Camera-type eye (tissue), 1 donor: Measurements from ENCODE around the gene C1orf50. TPM values are rescaled to one million over a fixed set of nuclear protein-coding genes. Genes with fewer than 3 reads are reported as not detected.

Experiments
- total RNA-seq: library from RNA; depleted of rRNA; stranded (reverse); fragments of >200 nt; gene quantifications from one replicate; pipeline ENCODE4 v1.2.3, GENCODE V29; 2014

The C1orf50 gene
- total RNA-seq: 7.8 TPM

GRCh38 chr1:42766741-42767509, at the start of gene C1orf50, which contains the start of gene P3H1:
Gene C1orf50, plus strand, starts transcription at chr1:42767249. Its CDS starts 63 bp downstream, at chr1:42767312.
Gene P3H1, minus strand, starts transcription at chr1:42767028. Its CDS starts 57 bp downstream, at chr1:42766971.

DNA sequence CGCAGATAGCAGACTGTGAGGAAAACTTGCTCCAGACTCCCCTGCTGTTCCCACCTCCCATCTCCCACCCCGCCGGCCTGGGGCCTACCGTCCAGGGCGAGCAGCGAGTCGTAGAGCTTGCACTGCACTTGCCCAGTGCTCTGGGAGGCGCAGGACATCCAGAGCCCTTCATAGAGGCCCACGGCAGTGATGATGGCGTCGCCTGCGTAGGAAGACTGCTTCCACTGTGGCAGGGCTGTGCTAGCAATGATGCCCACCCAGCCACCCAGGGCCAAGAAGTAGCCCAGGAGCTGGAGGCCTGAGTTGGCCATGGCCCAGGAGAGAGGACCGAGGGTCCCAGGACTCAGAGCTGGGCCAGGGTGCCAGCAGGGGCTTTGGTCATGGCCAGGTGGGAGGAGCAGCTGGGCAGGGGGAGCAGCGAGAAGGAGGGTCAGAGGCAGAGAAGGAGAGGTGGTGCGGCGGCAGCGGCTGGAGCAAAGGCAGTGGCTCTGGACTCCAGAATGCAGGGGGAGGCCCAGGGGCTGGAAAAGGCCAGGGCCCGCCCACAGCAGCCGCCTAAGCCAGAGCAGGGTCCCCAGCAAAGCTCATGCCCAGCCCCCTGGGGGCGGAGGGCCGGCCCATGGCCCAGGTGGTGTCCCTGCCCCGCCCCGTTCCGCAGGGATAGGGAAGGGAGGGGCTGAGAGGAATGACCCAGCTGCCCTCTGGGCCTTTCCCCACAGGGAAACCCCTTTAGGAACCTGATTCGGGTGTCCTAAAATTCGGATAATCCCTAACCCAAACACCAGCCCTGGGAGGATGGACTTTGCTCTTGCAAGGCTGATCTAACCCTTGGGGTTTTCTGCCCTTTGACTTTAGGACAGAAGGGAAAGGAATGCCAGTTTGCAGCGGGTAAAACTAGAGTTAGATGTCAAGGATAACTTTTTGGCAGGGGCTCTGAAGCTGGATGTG, 27.0 kb upstream of the C1orf50 start, which contains the start of gene CLDN19:
Gene CLDN19 (minus strand): TSS at position 484 of the 948 bp plus-strand sequence. CDS start 173 bp downstream, at position 311.

GRCh38 chr1:42784946-42785693, 18.1 kb downstream of the C1orf50 start, which contains the start of gene TMEM269:
Gene TMEM269, plus strand, starts transcription at chr1:42784991. Its CDS starts 4,903 bp downstream, at chr1:42789894.

GRCh38 chr1:42816585-42817439, 49.8 kb downstream of the C1orf50 start, which contains the start of the genes ERMAP and SVBP:
Gene ERMAP, plus strand, starts transcription at chr1:42817122. Its CDS starts 13,327 bp downstream, at chr1:42830449.
Gene SVBP, minus strand, starts transcription at chr1:42817397. Its CDS starts 853 bp downstream, at chr1:42816544.

Other genes with a start within 250 kb of the C1orf50 start
- gene PPIH, start 108.8 kb upstream of the C1orf50 start, total RNA-seq: 37.5 TPM
- gene YBX1, start 84.8 kb upstream of the C1orf50 start, total RNA-seq: 488 TPM
- gene CLDN19, start 27.0 kb upstream of the C1orf50 start, total RNA-seq: 8.6 TPM
- 68.0 TPM for gene P3H1, start 221 bp upstream of the C1orf50 start, total RNA-seq
- 0.44 TPM for gene TMEM269, start 17.7 kb downstream of the C1orf50 start, total RNA-seq
- 12.8 TPM for gene ERMAP, start 49.9 kb downstream of the C1orf50 start, total RNA-seq
- gene SVBP, start 50.1 kb downstream of the C1orf50 start, total RNA-seq: 27.7 TPM
- gene ZNF691, start 79.4 kb downstream of the C1orf50 start, total RNA-seq: 17.4 TPM
- gene SLC2A1, start 191.6 kb downstream of the C1orf50 start, total RNA-seq: 1,089 TPM